Activated CD8-positive, alpha-beta memory T cell treated with anti-CD3 and anti-CD28 coated beads for 24 hours (primary cell): ENCODE data around the gene OSBPL9.
"Not testable (repeated sequence)": the region's sequence is repeated elsewhere in the genome, so short reads cannot be mapped to it uniquely, and the experiment has no call there.

Source experiments
- DNase-seq: peaks from one replicate; pipeline ENCODE4 v3.0.0-alpha.2; 2020

The OSBPL9 gene

DNA sequence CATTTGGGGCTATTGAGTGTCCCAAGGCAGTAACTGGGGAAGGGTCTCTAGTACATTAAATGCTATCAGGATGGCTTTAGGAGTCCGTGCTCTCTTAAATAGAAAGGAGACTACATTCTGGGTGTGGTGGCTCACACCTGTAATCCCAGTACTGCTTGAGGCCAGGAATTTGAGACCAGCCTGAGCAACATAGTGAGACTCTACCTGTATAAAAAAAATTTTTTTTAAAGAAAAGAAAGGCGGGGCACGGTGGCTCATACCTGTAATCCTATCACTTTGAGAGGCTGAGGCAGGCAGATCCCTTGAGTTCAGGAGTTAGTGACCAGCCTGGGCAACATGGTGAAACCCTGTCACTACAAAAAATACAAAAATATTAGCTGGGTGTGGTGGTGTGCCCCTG, 21.5 kb downstream of the OSBPL9 start:
- DNase-seq = no peak

DNA sequence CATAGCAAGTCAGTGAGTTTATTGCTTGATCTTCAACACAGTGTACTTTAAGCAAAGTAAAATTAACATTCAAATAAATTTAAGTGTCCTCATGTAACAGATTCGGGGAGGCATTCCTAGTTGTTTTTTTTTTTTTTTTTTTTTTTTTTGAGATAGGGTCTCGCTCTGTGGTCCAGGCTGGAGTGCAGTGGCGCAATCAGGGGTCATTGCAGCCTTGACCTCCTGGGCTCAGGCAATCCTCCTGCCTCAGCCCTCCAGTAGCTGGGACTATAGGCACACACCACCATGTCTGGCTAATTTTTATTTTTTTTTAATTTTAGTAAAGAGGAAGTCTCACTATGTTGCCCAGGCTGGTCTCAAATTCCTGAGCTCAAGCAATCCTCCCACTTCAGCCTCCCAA, 22.8 kb downstream of the OSBPL9 start:
- no peak for DNase-seq

DNA sequence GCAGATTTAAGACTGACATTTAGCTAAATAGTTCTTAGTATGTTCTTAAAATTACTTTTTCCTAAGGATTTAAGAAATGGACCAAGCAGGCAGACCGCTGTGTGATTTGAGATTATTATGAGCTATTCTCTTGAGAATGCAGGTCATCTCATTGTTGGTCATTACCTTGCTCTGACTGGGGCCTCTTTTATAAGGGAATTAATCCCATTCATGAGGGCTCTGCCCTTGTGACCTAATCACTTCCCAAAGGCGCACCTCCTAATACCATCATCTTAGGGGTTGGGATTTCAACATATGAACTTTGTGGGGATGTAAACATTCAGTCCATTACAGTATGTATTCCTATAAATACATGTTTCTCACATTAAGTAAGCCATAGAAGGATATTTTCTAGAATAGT, 24.2 kb downstream of the OSBPL9 start:
- DNase-seq = no peak

DNA sequence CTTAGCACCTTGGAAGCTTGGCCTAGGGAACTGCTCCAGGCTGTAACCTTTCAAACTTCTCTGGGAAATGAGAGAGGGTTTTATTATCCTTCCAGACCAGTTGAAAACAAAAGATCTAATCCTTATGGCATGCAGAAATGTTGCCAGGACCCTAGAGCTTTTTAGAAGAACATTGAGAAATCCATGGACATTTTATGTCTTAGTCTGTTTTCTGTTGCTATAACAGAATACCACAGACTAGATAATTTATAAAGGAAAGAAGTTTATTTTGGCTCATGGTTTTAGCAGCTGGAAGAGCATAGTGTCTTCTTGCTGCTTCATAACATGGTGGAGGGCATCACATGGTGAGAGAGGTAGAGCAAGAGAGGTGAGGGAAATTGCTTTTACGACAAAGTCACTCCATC, 25.8 kb downstream of the OSBPL9 start:
- DNase-seq = no peak

DNA sequence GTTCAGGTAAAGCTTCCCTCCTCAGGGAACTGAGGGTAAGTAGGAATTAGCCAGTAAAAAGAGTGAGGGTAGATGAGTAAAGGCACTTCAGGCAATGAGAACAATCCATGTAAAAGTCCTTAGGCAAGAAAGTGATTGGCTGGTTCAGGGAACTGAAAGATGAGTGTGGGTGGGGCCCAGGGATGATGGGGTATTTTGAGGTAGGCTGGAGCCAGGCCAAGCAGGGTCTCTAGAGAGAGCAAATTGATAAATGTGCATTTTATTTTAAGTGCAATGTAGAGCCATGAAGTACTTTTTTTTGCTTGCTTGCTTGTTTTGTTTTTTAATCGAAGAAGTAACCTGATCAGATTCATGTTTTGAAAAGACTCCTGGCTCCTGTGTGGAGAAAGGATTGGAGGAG, 26.5 kb downstream of the OSBPL9 start:
- no peak for DNase-seq

DNA sequence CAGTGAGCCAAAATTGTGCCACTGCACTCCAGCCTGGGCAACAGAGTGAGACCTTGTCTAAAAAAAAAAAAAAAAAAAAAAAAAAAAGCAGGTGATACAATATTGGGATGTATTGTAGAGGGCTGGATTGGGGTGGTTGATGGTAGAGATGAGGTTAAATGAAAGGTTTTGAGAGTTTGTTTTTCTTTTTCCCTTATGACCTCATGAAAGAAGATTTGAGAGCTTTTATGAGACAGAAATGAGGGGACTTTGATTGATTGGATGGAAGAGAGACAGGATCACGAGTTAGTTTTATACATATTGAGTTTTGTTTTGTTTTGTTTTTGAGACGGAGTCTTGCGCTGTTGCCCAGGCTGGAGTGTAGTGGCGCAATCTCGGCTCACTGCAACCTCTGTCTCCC, 27.1 kb downstream of the OSBPL9 start:
- no peak for DNase-seq

DNA sequence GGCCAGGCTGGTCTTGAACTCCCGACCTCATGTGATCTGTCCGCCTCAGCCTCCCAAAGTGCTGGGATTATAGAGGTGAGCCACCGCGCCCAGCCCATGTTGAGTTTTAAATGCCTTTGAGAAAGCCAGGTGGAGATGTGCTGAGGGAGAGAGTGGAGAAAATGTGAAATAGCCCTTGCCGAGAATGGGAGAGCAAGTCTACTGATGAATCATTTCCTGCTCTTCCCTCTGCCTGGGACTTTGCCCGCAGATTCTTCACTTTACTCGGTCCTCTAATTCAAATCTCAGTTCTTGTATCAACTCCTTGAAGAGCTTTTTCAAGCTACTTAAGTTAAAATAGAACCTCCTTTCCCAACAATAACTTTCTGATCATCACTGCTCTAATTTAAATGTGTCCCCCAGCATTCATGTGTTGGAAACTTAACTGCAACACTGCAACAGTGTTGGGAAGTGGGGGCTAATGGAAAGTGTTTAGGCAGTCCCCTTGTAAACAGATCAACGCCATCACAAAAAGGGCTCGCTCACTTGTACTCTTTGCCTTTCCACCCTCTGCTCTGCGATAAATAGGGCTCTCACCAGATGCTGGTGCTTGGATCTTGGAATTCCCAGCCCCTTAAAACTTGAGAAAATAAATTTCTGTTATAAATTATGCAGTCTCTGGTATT, 27.8 kb downstream of the OSBPL9 start:
- DNase-seq = no peak

DNA sequence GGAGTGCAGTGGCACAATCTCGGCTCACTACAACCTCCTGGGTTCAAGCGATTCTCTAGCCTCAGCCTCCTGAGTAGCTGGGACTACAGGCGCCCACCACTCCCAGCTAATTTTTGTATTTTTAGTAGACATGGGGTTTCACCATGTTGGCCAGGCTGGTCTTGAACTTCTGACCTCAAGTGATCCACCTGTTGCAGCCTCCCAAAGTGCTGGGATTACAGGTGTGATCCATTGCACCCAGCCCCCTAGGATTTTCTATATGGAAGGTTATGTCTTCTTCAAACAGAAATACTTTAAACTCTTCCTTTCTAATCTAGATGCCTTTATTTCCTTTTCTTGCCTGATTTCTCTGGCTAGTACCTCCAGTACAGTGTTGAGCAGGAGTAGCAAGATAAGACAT, 29.7 kb downstream of the OSBPL9 start:
- not testable (repeated sequence) for DNase-seq

DNA sequence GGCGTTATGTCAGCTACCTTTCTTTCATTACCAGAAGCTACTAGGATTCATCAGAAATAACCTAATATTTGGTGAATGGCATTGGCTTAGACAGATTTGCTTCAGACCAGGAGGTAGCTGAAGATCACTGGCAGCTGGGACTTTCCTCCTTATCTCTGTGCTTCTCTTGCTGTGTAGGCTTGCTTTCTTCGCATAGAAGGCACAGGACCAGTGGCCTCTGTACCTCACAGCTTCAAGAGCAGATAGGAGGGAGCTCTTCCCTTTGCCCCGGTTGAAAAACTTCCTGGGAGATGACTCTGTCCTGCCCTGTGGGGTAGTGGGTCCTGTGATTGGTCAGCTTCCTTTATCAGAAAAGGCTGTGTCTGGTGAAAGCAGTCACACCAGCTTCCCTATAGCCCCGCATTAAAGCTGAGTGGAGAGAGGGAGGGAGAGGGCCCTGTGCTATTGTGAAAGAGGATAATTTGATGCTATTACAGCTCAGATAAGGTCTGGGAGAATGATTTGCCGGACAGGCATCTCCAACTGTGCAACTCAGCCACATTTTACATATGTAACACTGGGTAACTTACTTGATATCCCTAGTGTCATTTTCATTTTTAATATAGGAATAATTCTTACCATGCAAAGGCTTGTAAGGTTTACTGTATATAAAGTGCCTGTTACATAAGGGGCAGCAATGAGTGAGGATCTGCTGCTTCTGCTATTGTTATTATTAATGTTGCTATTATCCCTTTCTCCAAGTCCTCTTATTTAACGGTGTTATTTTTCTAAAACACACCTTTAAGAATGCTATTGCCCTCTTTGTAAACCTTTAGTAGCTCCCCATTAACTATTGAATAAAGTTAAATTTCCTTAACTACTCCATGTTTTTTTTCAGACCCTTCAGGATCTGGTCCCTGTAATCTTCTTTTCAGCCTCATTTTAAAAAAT, 31.6 kb downstream of the OSBPL9 start:
- no peak for DNase-seq

DNA sequence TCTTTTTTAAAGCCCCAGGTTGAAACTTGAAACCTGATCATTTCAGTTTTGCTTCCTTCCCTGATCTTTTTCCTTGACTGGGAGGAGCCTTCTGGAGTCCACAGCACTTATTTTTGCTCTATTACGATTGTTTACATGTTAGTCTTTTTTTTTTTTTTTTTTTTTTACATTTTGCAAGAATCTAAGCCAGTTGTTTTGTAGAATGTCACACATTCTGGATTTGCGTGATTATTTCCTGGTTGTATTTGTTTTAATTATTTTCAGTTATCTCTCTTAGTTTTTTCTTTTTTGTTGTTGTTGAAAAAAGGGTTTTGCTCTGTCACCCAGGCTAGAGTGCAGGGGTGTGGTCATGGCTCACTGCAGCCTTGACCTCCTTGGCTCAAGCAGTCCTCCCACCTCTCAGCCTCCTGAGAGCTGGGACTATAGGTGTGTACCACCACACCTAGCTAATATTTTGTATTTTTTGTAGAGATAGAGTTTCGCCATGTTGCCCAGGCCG, 32.8 kb downstream of the OSBPL9 start:
- DNase-seq = no peak

DNA sequence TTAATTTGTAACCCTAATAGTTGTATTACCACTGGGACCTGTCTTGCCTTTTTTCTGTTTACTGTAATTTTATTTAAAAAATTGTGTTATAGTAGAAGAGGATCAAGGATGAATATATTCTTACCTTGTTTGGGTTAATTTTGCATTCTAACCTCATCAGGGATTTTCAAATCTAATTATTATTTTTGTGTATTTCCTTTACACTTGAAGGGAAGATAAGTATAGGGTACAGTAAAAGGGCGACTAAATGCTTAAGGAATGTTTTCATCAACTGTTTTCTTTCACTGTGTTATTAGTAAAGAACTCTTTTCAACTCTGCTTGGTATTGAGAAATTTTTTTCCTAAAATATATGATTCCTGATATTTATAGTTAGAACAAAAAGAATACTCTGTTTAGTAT, 33.3 kb downstream of the OSBPL9 start:
- no peak for DNase-seq

DNA sequence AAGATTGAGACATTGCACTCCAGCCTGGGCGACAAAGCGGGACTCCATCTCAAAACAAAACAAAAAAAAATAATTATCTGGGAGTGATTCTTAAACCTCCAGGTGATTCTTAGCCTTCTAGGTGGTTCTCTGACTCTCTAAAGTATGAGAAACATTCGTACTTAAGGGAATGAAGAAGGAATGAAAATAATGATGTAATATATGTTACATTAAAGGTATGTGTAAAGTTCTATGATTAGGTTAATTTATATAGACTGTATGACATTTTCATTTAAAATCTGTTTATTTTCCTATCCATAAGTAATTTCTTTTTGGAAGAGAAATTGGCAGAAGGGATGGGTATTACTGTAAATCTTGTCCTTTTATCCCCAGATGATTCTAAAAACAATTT, 34.7 kb downstream of the OSBPL9 start:
- no peak for DNase-seq

DNA sequence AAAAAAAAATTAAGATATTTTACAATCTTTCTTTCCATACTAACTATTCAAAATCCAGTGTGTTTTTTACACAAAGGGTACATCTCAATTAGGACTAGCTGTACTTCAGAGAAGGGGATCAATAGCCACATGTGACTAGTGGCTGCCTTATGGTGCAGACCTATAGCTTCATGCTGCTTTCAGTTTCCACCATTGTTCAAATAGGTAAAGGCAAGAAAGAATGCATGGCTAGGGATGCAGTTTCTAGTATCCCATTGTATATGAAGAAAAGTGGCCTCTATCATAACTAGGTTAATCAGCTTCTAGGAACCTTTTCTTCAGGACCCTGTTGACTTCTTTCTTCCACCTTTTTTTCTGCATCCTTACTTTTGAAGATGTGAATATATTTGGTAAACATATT, 35.7 kb downstream of the OSBPL9 start:
- DNase-seq = no peak

DNA sequence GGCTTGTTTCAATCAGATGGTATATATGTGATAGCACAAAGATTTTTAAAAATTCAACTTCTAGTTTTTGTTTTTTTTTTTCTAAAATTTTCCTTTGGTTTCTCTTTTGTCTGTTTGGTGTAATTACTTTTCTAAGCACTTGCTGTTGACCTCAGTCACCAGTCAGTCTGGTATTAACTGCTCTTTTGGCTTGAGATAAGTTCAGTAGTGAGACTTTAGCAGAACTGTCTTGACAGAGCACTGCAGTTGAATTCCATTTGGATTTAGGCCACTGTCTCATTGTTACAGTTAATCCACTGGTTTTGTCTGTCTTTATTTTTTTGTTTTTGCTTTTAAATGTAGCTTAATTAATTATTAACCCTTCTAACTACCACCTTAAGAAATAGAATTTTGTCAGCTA, 36.2 kb downstream of the OSBPL9 start:
- DNase-seq = no peak

DNA sequence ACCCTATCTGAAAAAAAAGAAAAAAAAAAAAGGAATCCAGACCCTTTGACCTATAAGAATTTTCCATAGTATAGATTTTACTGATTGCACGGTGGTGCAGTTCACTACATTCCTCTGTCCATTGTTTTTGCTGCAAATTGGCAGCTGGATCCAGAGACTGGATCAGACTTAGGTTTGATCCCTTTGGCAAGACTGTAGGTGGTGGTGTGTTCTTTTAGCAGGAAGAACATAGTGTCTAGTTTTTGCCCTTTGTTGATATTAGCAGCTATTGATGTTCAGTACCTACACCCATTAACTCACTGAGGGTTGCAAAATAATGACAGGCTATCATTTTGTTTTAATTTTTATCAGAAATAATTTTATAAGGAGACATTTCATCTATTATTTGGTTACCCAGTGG, 37.1 kb downstream of the OSBPL9 start:
- no peak for DNase-seq

DNA sequence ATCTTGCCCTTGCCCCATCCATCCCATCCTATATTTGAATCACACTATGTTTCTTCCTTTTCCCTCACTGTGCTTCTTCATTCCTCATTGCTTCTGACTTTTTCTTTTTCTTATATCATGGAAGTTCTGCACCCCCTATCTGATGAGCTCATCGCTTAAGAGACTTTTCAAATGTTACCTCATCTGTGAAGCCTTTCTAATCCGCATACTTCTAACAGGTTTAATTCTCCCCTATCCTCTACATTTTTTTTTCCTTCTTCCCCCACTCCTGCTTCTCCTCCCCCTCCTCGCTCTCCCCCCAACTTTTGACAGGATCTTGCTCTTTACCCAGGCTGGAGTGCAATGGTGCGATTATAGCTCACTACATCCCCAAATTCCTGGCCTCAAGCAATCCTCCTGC, 39.5 kb downstream of the OSBPL9 start:
- DNase-seq = no peak

DNA sequence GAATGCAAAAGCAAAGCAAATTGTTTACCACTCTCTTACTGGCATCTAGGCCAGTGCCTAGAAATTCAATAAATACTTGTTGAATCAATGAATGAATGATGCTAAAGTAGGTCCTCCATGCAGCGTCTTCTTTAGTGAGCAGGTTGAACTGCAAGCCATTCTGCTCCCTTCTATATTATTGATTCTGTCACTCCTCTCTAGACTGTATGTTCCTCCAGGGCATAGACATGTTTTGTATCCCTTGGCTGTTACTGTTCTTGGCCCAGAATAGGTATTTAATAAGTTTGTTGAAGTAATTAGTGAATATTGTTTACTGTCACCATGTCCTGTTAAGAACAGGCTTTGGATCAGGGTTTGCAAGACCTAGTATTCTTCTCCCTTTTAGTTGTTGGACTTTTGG, 43.7 kb downstream of the OSBPL9 start:
- no peak for DNase-seq

DNA sequence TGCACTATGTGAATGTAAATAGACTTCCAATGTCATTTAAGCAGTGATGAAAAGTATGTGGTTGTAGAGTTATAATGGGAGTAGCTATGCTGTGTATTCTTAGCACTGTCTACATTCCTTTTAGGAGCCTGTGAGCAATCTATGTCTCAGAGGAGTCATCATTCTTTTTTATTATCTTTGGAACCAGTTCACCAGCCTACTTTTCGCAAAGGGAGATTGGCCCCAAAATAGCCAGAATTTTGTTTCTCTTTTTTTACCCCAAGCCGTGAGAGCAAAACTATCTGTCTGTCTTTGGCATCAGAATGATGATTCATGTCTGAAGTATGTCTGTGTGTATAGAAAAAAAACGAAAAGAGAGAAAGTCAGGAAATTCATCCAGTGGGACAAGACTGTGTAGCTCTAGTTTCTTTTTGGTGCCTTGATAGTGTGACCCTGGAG, 44.2 kb downstream of the OSBPL9 start:
- no peak for DNase-seq

DNA sequence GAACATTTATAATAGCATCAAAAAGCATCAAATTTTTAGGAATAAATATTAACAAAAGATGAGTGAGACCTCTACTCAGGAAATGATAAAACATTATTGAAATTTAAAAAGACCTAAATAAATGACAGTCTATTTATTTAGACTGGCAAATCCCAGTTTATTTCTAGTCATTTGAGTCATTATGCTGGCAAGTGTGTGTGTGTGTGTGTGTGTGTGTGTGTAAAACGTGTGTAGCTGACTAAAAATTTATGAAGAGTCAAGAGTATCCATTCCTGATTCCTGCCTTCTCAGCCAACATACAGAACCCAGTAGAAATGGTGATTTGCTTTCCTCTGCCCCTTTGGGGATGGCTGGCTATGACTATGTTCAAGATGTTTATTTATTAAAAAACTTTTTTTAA, 46.2 kb downstream of the OSBPL9 start:
- no peak for DNase-seq

DNA sequence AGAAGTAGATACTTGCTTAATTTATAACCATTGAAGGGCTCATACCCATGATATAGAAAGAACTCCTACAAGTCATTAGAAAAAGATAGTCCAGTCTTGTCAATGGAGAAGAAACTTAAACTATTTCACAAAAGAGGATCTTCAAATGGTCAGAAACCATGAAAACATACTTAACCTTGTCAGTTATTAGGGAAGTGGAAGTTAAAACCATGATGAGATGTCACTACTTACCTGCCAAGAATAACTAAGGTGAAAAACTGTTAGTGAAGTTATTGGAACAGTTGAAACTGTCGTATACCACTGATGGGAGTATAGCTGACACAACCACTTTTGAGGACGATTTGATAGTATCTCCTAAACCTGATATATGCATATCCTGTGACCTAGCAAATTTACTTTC, 46.8 kb downstream of the OSBPL9 start:
- no peak for DNase-seq

DNA sequence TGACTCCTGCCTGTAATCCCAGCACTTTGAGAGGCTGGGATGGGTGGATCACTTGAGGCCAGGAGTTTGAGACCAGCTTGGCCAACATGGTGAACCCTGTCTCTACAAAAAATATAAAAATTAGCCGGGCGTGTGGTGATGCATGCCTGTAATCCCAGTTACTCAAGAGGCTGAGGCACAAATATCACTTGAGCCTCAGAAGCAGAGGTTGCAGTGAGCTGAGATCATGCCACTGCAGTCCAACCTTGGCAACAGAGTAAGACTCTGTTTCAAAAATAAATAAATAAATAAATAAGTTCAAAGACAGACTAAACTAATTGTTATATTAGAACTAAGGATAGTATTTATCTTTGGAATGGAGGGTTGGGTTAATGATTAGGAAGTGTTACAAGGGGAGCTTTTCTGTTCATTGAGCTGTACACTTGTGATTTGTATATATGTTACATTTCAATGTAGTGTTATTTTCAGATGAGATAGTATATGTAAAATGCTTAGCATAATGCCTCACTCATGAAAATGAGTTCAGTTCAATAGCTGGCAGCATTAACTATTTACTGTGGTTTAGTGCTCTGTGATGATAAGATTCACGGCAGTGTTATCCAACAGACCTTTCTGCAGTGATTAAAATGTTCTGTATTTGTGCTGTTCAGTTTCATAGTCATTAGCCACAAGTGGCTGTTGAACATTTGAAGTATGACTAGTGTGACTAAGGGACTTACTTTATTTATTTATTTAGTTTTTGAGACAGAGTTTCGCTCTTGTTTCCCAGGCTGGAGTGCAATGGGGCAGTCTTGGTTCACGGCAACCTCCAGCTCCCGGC, 47.7 kb downstream of the OSBPL9 start:
- DNase-seq = no peak

DNA sequence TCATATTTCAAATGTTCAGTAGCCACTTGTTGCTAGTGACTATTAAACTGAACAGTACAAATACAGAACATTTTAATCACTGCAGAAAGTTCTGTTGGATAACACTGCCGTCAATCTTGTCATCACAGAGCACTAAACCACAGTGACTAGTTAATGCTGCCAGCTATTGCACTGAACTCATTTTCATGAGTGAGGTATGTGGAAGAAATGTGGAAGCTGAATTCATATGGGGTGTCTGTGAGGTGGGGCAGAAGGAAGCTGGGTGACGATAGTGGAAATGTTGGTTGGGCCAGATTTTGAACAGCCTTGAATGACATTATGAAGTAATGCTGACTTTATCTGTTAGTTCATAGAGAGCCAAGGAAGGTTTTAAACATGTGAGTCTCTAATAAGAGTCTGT, 49.6 kb downstream of the OSBPL9 start:
- no peak for DNase-seq

DNA sequence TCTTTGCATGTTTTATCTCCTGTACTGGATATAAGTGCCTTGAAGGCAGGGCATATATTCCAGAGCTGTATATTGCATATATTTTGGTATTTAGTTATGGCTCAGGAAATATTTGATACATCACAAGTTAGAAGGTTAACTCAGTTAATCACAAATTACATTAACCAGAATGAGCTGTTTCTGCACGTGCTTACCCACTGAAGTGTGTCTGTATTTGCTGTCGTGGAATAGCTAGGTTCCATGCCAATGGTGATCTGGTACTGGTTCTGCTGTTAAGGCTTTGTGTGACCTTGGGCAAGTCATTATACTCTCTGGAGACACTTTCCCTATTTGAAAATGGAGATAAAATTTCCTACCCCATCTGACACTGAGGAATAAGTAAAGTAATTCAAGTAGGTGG, 50.7 kb downstream of the OSBPL9 start:
- no peak for DNase-seq
